Measurements from ENCODE around the gene RCOR2. TPM values are rescaled to one million over a fixed set of nuclear protein-coding genes. Genes with fewer than 3 reads are reported as not detected.
"Not testable (repeated sequence)": the region's sequence is repeated elsewhere in the genome, so short reads cannot be mapped to it uniquely, and the experiment has no call there.

The RCOR2 gene
- total RNA-seq, 1 experiment from 2014 or later, result 0.11 TPM

- DNase-seq (ENCODE audit: low read depth), result peak; percentile 56
Measured at GRCh38 chr11:63879598-63880402, 37.2 kb downstream of the RCOR2 start.

GRCh38 chr11:63877658-63878241 is 39.2 kb downstream of the RCOR2 start:
- DNase-seq (ENCODE audit: low read depth), result no peak

- DNase-seq (ENCODE audit: low read depth), result no peak
Measured at GRCh38 chr11:63876616-63877015, 40.3 kb downstream of the RCOR2 start.

GRCh38 chr11:63875506-63876065 is 41.4 kb downstream of the RCOR2 start:
- no peak for DNase-seq (ENCODE audit: low read depth)

GRCh38 chr11:63874511-63874910 is 42.5 kb downstream of the RCOR2 start:
- no peak for DNase-seq (ENCODE audit: low read depth)

GRCh38 chr11:63873311-63873710 is 43.7 kb downstream of the RCOR2 start:
- no peak for DNase-seq (ENCODE audit: low read depth)

- no peak for DNase-seq (ENCODE audit: low read depth)
Measured at GRCh38 chr11:63872800-63873197, 44.2 kb downstream of the RCOR2 start.

GRCh38 chr11:63871962-63872799 is 44.8 kb downstream of the RCOR2 start:
- DNase-seq (ENCODE audit: low read depth), result peak; percentile 99

- DNase-seq (ENCODE audit: low read depth), result no peak
Measured at GRCh38 chr11:63870351-63871140, 46.4 kb downstream of the RCOR2 start.

- no peak for DNase-seq (ENCODE audit: low read depth)
Measured at GRCh38 chr11:63869683-63870082, 47.3 kb downstream of the RCOR2 start.

- DNase-seq (ENCODE audit: low read depth), result no peak
Measured at GRCh38 chr11:63869171-63869591, 47.8 kb downstream of the RCOR2 start.

- DNase-seq (ENCODE audit: low read depth), result no peak
Measured at GRCh38 chr11:63868399-63869064, 48.4 kb downstream of the RCOR2 start.

GRCh38 chr11:63867511-63867910 is 49.5 kb downstream of the RCOR2 start:
- no peak for DNase-seq (ENCODE audit: low read depth)

GRCh38 chr11:63866211-63866610 is 50.8 kb downstream of the RCOR2 start:
- DNase-seq (ENCODE audit: low read depth), result no peak

GRCh38 chr11:63863620-63864019 is 53.3 kb downstream of the RCOR2 start:
- not testable (repeated sequence) for DNase-seq (ENCODE audit: low read depth)

GRCh38 chr11:63862923-63863322 is 54.0 kb downstream of the RCOR2 start:
- DNase-seq (ENCODE audit: low read depth), result no peak
